Parathyroid adenoma (tissue), 2 donors: ENCODE measurements around the gene CCDC102A.
A peak's percentile ranks its signal among the peaks of the same experiment; 100 is the strongest.

Experiments
- H2AFZ ChIP-seq: fragments of 300-600 bp; sonication (generic); one replicate; pipeline ENCODE4 v1.7.0; 2017; ENCODE audit warnings: antibody characterized with exemption, mild to moderate bottlenecking
- H3K27ac ChIP-seq: fragments of 300-600 bp; sonication (generic); one replicate; pipeline ENCODE4 v1.7.0; 2017
- H3K27me3 ChIP-seq: fragments of 300-600 bp; sonication (generic); one replicate; pipeline ENCODE4 v1.7.0; 2017; ENCODE audit warnings: low read length; ENCODE audit not compliant: control insufficient read depth, insufficient read depth
- H3K36me3 ChIP-seq: fragments of 300-600 bp; sonication (generic); one replicate; pipeline ENCODE4 v1.7.0; 2017; ENCODE audit warnings: low read length; ENCODE audit not compliant: control insufficient read depth, insufficient read depth
- H3K4me1 ChIP-seq: fragments of 300-600 bp; sonication (generic); one replicate; pipeline ENCODE4 v1.7.0; 2017; ENCODE audit warnings: control low read depth
- H3K4me2 ChIP-seq: fragments of 300-600 bp; sonication (generic); one replicate; pipeline ENCODE4 v1.7.0; 2017; ENCODE audit warnings: low read length
- H3K4me3 ChIP-seq: fragments of 300-600 bp; sonication (generic); one replicate; pipeline ENCODE4 v1.7.0; 2017; ENCODE audit warnings: low read depth, low read length
- H3K79me2 ChIP-seq: fragments of 300-600 bp; sonication (generic); one replicate; pipeline ENCODE4 v1.7.0; 2017; ENCODE audit warnings: control low read depth
- H3K9ac ChIP-seq: fragments of 300-600 bp; sonication (generic); one replicate; pipeline ENCODE4 v1.7.0; 2017; ENCODE audit warnings: mild to moderate bottlenecking
- H3K9me3 ChIP-seq: fragments of 300-600 bp; sonication (generic); one replicate; pipeline ENCODE4 v1.7.0; 2017; ENCODE audit warnings: low read length; ENCODE audit not compliant: control insufficient read depth
- TF ChIP-seq, protein P1 (sequence below): fragments of 300-600 bp; sonication (generic); IDR thresholded peaks from one replicate; pipeline ENCODE4 v1.7.0; 2017; ENCODE audit warnings: antibody characterized with exemption, mild to moderate bottlenecking
- donor health status: primary hyperparathyroidism.

The CCDC102A gene

DNA sequence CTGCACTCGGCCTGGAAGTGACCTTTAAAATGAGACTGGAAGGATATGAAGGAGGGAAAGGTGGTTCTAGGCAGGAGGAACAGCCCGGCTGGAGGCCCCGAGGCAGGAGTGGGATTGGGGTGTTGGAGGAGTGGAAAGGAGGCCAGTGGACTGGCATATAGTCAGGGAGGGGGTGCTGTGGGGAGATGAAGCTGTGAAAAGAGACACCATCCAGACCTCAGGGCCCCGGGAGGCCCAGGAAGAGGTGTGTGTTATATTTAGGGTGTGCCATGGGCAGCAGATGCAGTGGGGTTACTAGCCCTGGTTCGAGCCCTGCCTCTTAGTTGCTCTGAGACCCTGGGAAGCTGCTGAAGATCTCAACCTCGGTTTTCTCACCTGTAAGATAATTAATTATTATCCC is 31.2 kb downstream of the CCDC102A start:
- Histone ChIP-seq H3K27ac (peak overlapping the region; percentile 39), H3K4me3 (no peak overlapping the region), H3K79me2 (no peaks in the 10 kb centered on the region), H3K27me3 (no peaks in the 10 kb centered on the region), H3K4me1 (peaks cover 18% of the 10 kb centered on the region), H3K36me3 (no peaks in the 10 kb centered on the region), H2AFZ (peak overlapping the region; percentile 15), H3K9ac (no peak overlapping the region), H3K4me2 (no peak overlapping the region), H3K9me3 (no peaks in the 10 kb centered on the region)
- TF ChIP-seq, protein P1, sequence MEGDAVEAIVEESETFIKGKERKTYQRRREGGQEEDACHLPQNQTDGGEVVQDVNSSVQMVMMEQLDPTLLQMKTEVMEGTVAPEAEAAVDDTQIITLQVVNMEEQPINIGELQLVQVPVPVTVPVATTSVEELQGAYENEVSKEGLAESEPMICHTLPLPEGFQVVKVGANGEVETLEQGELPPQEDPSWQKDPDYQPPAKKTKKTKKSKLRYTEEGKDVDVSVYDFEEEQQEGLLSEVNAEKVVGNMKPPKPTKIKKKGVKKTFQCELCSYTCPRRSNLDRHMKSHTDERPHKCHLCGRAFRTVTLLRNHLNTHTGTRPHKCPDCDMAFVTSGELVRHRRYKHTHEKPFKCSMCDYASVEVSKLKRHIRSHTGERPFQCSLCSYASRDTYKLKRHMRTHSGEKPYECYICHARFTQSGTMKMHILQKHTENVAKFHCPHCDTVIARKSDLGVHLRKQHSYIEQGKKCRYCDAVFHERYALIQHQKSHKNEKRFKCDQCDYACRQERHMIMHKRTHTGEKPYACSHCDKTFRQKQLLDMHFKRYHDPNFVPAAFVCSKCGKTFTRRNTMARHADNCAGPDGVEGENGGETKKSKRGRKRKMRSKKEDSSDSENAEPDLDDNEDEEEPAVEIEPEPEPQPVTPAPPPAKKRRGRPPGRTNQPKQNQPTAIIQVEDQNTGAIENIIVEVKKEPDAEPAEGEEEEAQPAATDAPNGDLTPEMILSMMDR: no peak

GRCh38 chr16:57504491-57504890 is 31.9 kb downstream of the CCDC102A start:
- Histone ChIP-seq H3K27me3 (no peaks in the 10 kb centered on the region), H3K9ac (no peak overlapping the region), H2AFZ (peak overlapping the region; percentile 8), H3K36me3 (no peaks in the 10 kb centered on the region), H3K4me3 (no peak overlapping the region), H3K79me2 (no peaks in the 10 kb centered on the region), H3K27ac (peak overlapping the region; percentile 39), H3K4me2 (no peak overlapping the region), H3K9me3 (no peaks in the 10 kb centered on the region), H3K4me1 (peaks cover 18% of the 10 kb centered on the region)
- TF ChIP-seq, protein P1: no peak

- Histone ChIP-seq H3K4me2 (no peak overlapping the region), H3K9me3 (no peaks in the 10 kb centered on the region), H3K27ac (peak overlapping the region; percentile 3), H3K4me1 (peaks cover 18% of the 10 kb centered on the region), H2AFZ (no peak overlapping the region), H3K79me2 (no peaks in the 10 kb centered on the region), H3K36me3 (no peaks in the 10 kb centered on the region), H3K9ac (no peak overlapping the region), H3K27me3 (no peaks in the 10 kb centered on the region), H3K4me3 (no peak overlapping the region)
- TF ChIP-seq, protein P1: no peak
Observed at GRCh38 chr16:57504001-57504400, 32.4 kb downstream of the CCDC102A start.

DNA sequence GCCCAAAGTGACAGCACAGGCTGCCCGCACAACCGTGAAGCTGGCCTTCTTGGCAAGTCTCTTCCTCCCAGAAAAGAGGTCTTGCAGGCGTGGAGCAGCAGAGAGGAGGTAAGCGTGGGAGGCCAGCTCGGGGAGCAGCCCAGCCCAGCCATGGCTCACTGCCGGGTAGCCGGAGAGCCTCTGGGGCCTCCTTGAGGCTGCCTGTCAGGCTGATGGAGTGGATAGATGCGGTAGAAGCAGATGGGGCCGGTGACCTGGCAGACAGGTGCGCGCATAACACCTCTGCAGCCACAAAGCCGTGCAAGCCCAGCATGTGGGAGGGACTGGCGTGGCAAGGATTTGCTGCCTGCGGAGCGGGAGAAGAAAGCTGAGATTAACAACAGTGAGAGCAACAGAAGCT is 33.0 kb downstream of the CCDC102A start:
- H3K4me1 ChIP-seq: peaks cover 18% of the 10 kb centered on the region
- no peaks in the 10 kb centered on the region for H3K36me3 ChIP-seq
- no peaks in the 10 kb centered on the region for H3K27me3 ChIP-seq
- no peaks in the 10 kb centered on the region for H3K79me2 ChIP-seq
- no peak overlapping the region for H3K4me2 ChIP-seq
- peak overlapping the region; percentile 81 for H2AFZ ChIP-seq
- H3K4me3 ChIP-seq: no peak overlapping the region
- peak overlapping the region; percentile 3 for H3K27ac ChIP-seq
- TF ChIP-seq, protein P1: no peak
- H3K9ac ChIP-seq: no peak overlapping the region
- no peaks in the 10 kb centered on the region for H3K9me3 ChIP-seq

DNA sequence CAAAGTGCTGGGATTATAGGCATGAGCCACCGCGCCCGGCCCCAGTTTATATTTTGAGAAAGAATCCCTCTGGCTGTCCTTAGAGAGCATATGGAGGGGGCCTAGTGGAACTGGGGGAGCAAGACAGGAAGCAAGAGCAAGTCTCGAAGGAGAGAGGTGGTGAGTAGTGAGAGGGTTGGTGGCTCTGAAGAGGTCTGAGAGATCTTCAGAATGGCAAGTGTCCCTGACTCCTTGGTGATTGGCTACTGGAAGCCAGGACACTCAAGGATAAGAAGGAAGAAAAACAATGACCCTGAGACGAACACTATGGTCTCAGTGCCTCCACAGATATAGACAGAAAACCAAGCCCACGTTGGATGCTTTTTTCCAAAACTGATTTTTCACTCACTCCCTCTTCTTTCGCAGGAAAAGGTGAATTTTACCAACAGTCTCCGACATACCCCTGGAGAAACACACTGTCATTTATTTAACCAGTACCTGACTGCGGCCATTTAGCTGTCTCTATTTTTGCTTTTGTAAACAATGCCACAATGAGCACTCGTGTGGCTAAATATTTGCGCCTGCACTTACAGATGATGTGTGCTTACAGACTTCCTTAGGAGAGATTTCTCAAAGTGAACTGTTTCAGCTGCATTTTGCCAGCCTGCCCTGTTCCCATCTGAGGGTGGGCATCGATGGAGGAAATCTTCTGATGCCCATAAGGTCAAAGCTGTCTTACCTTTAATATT is 34.2 kb downstream of the CCDC102A start:
- Histone ChIP-seq H3K4me3 (no peak overlapping the region), H3K36me3 (no peaks in the 10 kb centered on the region)
- TF ChIP-seq, protein P1: no peak

More for the DNA sequence above, 34.2 kb downstream of the CCDC102A start:
- H3K27ac ChIP-seq: no peak overlapping the region
- no peak overlapping the region for H3K4me2 ChIP-seq
- H3K4me1 ChIP-seq: peaks cover 18% of the 10 kb centered on the region
- H3K9ac ChIP-seq: no peak overlapping the region
- H2AFZ ChIP-seq: no peak overlapping the region
- no peaks in the 10 kb centered on the region for H3K27me3 ChIP-seq
- no peaks in the 10 kb centered on the region for H3K9me3 ChIP-seq
- no peaks in the 10 kb centered on the region for H3K79me2 ChIP-seq
